Measurements from ENCODE around the gene PPP1R17. TPM values are rescaled to one million over a fixed set of nuclear protein-coding genes. Genes with fewer than 3 reads are reported as not detected.
A peak's percentile ranks its signal among the peaks of the same experiment; 100 is the strongest.

PPP1R17 gene
- total and polyA plus RNA-seq, 2 experiments from 2014 or later = 0.52 to 2.4 TPM

- no peak overlapping the region; the same call in 2 of the 3 replicates for H3K4me3 Mint-ChIP-seq
- no peaks in the 10 kb centered on the region for H3K36me3 Mint-ChIP-seq (ENCODE audit: low read depth)
- DNase-seq (ENCODE audit: low spot score) = no peak
- Histone ChIP-seq H3K9me2 (ENCODE audit: insufficient read depth) (no peaks in the 10 kb centered on the region; the same call in 1 of the 2 replicates), H3F3A (replicated peaks; ENCODE audit: low read depth) (peaks cover 3% of the 10 kb centered on the region; the same call in 1 of the 2 replicates), H3K36me3 (ENCODE audit: insufficient read depth) (no peaks in the 10 kb centered on the region), H3K27ac (ENCODE audit: low read depth) (peak overlapping the region; percentile 90), H4K20me1 (replicated peaks; ENCODE audit: insufficient read depth) (no peaks in the 10 kb centered on the region), H3K27me3 (ENCODE audit: insufficient read depth) (no peaks in the 10 kb centered on the region), H3K4me1 (ENCODE audit: insufficient read depth) (peaks cover 52% of the 10 kb centered on the region), H2AFZ (no peak overlapping the region; the same call in 1 of the 2 replicates), H3K4me3 (peak overlapping the region; percentile 26), H3K79me2 (replicated peaks; ENCODE audit: insufficient read depth) (no peaks in the 10 kb centered on the region), H3K4me2 (peak overlapping the region; percentile 69)
- no peak overlapping the region; the same call in 1 of the 2 replicates for H3K27ac Mint-ChIP-seq
- H3K4me1 Mint-ChIP-seq = peaks cover 46% of the 10 kb centered on the region
- H3K9me3 Mint-ChIP-seq = no peaks in the 10 kb centered on the region
- TF ChIP-seq NANOG (IDR thresholded peaks at IDR 0.05; ENCODE audit: borderline replicate concordance) (no peak), CREB1 (CRISPR knock-in tag; IDR thresholded peaks at IDR 0.05; ENCODE audit: low read depth) (no peak), ZNF331 (CRISPR knock-in tag; IDR thresholded peaks at IDR 0.05; ENCODE audit: low read depth) (no peak), EZH2 (IDR thresholded peaks at IDR 0.05; ENCODE audit: low read depth, unreplicated experiment) (no peak), CTCF (conservative IDR thresholded peaks at IDR 0.05; ENCODE audit: low read depth in 2 of 2) (no peak), ZNF114 (CRISPR knock-in tag; IDR thresholded peaks at IDR 0.05) (no peak)
- TF ChIP-seq, protein P1, sequence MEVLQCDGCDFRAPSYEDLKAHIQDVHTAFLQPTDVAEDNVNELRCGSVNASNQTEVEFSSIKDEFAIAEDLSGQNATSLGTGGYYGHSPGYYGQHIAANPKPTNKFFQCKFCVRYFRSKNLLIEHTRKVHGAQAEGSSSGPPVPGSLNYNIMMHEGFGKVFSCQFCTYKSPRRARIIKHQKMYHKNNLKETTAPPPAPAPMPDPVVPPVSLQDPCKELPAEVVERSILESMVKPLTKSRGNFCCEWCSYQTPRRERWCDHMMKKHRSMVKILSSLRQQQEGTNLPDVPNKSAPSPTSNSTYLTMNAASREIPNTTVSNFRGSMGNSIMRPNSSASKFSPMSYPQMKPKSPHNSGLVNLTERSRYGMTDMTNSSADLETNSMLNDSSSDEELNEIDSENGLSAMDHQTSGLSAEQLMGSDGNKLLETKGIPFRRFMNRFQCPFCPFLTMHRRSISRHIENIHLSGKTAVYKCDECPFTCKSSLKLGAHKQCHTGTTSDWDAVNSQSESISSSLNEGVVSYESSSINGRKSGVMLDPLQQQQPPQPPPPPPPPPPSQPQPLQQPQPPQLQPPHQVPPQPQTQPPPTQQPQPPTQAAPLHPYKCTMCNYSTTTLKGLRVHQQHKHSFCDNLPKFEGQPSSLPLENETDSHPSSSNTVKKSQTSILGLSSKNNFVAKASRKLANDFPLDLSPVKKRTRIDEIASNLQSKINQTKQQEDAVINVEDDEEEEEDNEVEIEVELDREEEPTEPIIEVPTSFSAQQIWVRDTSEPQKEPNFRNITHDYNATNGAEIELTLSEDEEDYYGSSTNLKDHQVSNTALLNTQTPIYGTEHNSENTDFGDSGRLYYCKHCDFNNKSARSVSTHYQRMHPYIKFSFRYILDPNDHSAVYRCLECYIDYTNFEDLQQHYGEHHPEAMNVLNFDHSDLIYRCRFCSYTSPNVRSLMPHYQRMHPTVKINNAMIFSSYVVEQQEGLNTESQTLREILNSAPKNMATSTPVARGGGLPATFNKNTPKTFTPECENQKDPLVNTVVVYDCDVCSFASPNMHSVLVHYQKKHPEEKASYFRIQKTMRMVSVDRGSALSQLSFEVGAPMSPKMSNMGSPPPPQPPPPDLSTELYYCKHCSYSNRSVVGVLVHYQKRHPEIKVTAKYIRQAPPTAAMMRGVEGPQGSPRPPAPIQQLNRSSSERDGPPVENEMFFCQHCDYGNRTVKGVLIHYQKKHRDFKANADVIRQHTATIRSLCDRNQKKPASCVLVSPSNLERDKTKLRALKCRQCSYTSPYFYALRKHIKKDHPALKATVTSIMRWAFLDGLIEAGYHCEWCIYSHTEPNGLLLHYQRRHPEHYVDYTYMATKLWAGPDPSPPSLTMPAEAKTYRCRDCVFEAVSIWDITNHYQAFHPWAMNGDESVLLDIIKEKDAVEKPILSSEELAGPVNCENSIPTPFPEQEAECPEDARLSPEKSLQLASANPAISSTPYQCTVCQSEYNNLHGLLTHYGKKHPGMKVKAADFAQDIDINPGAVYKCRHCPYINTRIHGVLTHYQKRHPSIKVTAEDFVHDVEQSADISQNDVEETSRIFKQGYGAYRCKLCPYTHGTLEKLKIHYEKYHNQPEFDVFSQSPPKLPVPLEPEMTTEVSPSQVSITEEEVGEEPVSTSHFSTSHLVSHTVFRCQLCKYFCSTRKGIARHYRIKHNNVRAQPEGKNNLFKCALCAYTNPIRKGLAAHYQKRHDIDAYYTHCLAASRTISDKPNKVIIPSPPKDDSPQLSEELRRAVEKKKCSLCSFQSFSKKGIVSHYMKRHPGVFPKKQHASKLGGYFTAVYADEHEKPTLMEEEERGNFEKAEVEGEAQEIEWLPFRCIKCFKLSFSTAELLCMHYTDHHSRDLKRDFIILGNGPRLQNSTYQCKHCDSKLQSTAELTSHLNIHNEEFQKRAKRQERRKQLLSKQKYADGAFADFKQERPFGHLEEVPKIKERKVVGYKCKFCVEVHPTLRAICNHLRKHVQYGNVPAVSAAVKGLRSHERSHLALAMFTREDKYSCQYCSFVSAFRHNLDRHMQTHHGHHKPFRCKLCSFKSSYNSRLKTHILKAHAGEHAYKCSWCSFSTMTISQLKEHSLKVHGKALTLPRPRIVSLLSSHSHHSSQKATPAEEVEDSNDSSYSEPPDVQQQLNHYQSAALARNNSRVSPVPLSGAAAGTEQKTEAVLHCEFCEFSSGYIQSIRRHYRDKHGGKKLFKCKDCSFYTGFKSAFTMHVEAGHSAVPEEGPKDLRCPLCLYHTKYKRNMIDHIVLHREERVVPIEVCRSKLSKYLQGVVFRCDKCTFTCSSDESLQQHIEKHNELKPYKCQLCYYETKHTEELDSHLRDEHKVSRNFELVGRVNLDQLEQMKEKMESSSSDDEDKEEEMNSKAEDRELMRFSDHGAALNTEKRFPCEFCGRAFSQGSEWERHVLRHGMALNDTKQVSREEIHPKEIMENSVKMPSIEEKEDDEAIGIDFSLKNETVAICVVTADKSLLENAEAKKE (CRISPR knock-in tag; IDR thresholded peaks at IDR 0.05) = no peak
- ATAC-seq = no peak
- H3K27me3 Mint-ChIP-seq (ENCODE audit: insufficient read depth, low read depth, poor library complexity) = no peaks in the 10 kb centered on the region
Measured at GRCh38 chr7:31688996-31689395, 2.0 kb downstream of the PPP1R17 start.
